8988T (cell line): Measurements from ENCODE around the gene ITM2C.
A peak's percentile ranks its signal among the peaks of the same experiment; 100 is the strongest.

Experiments
- DNase-seq: peaks from one replicate; pipeline ENCODE4 v3.0.0; 2011

ITM2C gene

DNA sequence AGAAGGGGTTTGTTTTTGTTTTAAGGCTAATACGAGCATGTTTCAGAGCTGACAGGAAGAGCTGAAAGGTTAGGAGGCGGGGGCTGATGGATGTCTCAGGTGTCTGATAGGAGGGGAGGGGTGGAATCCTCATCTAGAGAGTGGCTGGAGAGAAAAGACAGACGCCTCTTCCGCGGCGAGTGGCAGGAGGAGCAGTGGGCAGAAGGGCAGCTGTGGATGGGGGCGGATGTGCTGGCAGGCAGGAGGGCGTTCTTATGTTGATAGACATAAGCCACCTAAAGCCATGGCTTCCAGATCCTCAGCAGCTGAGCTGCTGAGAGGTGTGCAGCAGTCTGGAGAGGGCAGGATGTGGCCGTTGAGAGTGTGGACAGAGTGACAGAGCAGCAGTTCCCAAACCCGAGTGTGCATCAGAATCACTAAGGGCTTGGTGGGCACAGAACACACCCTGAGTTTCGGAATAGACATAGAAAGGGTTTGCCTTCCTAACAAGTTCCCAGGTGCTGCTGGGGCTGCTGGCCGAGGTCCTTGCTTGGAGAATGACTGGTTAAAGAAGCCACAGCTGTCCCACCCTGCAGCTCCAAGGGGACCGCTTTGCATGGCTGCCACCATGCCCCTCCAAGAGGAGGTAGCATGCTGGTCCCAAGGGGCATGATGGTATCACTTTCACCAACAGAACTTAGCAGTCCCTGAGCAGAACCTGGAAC, 3.0 kb upstream of the ITM2C start:
- no peak for DNase-seq

DNA sequence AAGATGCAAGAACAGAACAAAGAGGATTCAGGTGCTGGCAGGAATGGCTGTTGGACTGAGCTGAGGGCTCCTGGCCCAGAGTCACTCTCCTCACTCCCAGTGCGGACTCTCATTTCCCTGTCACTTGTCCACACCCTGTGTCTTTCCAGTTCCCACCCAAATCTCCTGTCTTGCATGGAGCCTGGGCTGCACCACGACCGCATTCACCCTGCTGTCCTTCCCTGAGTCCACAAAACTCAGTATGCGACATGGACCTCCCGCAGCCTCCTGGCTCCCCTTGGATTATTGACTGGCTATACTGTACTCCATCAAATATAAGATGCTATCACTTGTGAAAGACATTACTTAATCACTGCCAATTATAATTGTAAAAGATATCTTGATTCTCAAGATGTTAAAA, 2.5 kb upstream of the ITM2C start:
- no peak for DNase-seq

DNA sequence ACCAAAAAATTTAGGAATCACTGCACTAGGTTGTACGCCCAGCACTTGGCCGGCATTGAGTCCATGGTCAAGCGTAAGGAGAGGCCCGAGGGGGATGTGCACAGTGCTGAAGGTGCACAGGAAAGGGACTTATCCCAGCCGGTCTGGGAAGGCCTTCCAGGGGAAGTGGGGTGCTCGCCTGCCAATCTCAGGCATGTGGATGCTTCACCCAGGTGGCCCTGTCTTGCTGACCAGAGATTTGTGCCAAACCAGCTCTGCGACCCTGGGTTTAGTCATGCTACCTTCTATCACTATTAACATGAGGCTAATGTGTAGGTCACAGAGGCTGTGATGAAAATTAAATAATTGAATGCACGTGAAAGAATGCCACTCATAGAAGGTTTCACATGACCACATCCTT, 1.7 kb upstream of the ITM2C start:
- DNase-seq: no peak

DNA sequence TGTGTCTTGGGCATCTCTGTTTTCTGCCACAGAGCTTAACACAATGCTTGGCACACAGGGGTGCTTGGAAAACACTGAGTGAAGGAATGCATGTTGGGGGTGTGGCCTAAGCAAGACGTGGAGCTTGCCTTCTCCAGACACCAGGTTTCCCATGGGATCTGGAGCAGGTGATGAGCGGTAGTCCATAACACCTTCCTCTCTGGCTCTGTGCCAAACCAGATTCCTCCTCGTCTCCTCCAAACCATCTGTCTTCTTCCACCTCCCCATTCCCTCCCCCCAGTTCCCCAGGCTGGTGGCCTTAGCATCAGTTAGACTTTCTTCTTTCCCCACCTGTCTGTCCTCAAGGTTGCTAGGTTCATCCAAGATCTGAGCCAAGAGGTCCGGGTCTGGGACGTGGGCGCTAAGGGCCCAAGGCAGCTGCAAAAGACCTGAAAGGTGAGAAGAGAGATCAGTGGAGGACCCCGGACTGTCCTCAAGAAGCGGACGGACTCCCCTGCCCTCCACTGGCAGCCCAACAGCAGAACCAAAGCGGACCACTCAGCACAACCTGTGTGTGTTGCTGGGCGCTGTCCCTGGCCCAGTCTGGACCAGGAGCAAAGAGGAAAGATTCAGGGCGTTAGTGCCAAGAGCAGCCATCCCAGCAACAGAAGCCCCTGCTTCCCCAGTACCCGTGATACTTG, 1.2 kb upstream of the ITM2C start:
- no peak for DNase-seq

DNA sequence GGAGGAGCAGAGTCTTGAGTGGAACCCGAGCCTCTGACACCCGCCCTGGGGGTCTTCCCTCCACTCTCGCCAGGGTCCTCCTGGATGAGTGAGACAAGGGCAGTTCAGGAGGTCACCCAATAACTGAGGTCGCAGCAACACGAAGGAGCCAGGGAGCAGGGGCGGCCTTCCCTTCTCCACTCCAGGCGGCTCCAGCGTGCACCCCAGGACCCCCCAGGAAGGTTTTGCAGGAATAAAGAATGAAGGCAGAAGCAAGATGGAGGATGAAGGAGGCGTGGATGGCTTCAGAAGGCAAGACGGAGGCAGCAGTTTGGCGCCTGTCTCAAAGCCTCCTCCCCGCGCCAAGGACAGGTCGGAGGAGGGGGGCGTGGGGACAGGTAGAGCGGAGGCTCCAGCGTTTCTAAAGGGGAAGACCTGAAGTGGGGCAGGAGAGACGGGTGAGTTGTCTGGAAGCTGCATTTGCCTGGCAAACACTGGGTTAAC, 579 bp upstream of the ITM2C start:
- DNase-seq: no peak

DNA sequence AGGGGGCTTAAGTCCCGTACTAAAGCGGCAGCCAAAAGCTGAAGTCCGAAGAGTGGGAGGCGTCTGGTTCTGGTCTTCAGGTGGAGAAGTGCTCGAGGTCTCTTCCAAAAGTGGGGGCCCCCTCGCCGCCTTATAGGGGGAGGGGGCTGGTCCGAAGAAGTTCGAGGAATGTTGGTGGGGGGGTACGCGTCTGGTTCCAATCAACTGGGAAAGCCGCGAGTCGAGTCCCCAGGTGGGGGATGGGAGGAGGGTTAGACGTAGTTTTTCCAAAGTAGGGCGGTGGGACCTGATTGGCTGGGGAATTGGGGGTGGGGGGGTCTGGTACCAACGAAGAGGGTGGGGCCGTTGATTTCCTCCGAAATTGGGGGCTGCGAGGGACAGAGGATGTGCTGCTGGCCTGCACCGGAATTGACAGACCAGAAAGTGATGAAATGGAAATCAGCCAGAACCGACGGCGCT, 594 bp downstream of the ITM2C start:
- DNase-seq: no peak

DNA sequence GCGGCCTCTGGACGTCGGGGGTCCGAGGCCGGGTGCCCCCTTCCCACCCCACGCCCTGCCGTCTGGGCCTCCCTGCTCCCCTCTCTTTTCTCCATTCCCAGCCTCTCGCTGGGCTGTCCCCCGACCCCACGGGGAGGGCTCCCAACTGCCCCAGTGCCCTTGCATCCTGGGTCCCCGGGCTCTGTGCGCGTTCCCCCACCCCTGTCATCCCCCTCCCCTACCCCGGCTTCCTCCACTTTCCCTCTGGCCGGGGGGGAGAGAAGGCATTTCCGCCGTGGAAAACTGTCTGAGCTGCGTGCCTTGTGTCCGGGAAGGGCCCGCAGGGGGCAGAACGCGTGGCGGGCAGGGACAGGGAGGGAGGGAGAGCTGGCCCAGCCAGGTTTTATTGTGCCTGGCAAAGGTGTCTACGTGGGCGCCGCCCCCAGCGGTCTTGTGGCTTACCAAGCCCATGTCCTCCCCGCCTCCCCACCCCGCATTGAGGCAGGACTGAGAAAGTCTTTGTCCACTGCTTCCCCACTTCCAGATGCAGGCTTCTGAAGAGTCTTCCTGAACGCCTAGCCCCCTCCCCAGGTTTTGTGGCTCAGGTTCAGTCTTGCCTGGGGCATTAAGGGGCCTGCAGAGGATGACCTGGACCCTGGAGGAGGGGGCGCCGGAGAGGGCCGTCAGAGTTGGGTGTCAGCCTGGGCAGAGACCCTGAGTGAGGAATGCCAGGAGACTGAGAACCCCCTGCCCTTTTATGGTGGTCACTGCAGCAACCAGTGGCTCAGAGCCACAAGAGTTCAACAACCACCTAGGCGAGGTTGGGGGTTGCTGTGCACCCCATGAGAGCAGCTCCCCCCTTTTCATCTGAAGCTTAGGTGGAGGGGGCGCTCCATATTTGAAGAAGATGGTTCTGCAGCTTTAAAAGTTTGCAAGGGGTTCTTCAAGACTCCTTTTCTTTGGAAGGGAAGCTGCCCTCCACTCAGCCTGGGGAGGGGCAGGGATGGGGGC, 1.3 kb downstream of the ITM2C start:
- DNase-seq: peak; percentile 73

DNA sequence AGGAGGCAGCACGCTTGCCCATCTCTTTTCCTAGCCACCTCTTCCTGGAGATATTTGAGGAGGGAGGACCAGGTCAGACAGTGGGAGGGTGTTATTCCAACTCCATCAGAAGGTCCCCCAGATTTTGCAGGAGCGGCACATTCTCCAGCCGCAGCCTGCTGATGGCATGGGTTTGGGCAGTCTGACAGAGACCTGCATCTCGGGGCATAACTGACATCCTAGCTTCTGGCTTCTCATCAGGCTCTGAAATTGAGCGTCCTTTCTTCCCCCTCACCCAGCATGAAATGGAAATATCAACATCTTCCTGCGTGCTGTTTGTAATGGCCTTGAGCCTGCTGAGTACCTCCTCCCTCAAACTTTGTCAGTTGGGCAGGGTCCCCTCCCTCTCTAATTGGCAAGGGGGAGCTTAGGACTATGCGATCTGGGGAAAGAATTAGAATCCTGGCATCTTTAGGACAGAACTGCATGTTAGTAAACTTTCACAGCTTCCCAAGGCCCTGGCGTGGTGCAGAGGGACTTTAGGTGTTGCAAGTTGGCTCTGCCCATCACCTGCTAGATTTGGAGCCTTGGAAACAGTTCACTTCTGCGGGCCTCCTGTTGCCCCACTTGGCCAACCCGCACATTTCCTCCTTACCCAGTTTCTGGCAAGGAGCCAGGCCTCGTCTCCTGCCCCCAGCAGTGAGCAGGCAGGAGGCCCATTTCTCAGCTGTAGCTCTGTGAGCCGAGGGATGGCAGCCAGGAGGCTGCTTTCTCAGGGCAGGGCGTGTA, 2.2 kb downstream of the ITM2C start:
- no peak for DNase-seq

DNA sequence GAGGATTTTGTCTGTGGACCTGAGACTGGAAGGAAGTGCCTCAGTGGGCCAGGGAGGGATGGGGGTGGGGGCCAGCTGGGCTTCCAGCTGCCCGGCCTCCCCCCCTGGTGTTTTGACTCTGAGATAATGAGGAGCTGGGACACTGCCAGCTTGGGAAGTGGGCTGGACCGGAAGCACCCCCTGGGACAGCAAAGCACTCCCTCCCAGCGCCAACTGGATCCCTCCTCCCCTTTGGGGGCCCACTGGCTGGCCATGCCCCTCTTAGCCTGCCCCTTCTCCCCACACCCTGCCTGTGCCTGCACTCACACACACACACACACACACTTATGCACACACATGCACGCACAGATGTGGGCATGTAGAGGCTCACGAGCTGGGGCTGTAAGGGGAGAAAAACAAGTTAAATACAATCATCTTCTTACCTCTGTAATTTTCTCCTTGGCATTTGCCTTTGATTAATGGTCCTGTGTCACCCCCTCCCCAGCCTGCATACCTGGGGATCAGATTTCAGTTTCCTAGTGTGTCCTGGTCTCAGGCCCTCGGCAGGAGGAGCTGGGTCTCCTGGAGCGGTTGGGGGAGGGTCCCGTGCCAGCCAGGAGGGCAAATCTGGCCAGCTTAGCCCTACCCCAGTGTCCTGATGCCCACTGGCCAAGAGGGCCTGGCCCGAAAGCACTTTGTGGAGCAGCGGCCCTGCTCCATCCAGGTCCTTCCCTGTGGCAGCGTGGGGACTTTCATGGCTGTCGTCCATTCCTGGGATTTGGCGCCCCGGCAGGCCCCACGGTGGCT, 3.6 kb downstream of the ITM2C start:
- no peak for DNase-seq

DNA sequence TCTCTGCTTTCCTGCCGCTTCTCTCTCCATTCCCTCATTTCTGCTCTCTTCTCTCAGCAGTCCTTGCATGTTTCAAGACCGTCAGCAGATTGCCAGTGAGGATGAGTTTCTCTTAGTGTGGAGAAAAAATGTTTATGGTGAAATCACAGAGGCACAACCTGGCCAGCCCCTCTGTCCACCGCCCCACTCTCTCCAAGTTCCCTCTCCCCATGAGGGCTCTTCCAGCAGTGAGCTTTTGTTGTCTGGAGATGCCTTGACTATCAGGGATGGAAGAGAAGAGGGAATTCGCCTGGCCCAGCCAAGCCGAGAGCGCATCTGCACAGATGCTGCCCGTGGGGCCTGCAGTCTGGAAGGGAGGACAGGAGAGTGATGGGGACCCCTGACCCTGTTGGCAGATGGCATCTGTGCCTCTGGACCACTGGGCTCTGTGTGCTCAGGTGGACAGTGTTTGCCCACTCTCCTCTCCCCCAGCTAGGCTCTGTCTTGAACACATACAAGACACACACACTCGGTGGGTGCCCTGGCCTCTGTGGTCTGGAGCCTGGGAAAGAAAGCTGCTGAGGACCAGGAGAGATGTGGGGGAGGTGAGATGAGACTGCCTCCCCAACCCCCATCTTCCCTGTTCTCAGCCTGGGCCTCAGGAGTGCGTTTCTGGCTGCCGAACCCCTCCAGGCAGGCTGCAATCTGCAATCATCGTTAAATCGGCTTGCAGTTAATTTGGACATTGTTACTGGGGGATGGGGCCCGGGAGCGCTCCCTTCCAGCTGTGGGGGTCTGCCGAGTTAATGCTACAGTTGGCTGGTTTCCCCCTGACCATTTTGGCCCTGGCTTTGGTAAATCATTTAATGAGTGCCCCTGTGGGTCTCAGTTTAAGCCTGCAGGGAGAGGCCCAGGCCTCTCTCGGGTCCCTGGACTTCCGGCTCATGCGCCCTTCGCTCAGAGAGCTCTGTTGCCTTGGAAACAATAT, 4.5 kb downstream of the ITM2C start:
- no peak for DNase-seq

DNA sequence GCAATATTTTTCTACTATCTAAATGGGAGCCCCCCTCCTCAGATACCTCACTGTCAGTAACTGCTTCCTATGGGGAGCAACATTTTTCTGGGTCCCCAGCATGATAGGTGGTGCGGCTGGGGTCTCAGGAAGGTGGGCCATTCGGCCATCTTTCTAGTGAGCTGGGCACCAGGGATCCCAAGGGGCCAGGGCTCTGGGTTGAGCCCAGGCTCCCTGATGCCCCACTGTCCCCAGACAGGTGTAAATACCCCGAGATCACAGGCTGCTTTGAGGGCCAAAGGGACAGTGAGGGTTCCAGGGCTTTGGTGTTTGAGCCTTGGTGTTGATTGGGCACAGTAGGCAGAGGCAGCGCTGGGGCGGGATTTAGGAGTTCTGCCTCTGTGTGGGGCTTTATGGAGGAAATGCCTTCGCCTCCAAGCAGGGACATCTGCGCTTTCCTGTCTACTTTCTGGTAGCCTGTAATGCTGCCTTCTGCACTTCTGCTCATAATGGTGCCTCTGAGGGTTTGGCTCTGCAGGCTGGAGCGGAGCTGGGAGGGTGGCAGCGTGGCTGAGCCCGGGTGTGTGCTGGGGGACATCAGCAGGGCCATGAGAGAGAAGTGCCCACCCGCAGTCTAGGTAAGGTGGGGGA, 5.3 kb downstream of the ITM2C start:
- no peak for DNase-seq

DNA sequence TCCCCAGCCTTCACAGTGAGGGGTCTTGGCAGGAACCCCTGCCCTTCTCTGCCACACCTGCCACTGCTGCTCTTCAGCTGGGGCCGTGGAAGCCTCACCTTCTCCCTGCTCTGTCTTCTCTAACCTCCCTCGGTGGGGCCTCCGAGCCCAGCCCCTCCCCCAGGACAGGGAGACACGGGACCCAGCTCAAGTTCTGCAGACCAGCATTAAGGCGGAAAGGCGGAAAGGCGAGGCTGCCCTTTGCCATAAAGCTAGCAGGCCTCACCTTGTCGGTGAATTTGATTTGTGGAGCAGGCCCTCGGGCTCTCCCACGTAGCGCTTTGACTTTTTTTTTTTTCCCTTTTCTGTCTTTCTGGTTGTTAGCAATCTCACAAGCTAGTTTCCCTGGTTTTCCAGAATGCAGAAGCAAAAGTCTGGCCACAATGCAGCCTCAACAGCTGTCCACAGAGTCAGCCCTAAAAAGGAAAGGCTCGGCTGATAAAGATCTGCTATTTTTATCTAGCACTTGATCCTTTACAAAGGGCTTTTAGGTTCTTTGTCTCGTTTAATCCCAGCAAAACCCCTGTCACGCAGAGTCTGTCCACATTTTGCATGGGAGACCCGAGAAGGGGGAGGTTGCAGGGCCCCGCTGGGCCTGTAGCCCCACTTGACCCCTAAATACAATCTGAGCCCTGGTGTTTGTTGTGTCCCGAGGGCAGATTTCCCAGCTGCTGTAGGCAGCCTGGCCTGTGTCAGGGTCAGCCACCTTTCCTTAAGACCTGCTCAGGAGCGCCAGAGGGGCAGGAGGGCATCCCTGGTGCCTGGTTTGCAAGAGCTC, 6.0 kb downstream of the ITM2C start:
- DNase-seq: no peak

DNA sequence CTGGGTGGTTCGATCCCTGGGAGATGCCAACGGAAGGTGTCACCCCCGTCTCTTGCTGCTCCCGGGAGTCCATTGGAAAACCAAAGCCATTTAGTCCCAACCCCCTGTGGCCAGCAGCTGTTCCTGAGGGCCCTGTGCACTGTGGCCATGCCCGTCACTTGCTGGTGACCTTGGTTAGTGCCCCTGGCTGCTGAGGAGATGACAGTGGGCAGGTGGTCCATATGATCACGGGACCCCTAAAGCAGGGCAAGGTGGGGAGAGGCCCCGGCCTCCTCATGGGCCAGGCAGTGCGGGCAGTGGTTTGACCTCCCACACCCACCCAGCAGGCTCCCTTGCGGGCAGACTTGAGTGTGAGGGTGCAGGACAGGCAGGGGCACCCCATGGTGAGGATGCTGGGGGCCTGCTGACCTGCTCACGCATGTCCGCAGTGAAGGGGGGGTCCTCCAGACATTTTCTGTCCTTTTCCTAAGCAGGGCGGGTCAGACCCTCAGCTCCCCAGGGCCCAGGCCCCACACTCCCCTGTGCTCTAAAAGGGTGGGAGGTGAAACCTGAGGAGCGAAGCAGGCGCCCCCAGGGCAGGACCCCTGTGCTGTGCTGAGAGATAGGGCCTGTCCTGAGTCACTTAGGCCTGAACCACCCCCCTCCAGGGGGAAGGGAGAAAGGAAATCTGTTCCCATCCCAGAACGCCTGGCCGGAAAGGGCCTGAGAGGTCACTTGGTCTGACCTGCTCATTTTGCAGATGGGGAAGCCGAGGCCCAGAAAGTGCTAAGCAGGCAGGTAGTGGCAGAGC, 6.8 kb downstream of the ITM2C start:
- DNase-seq: no peak

DNA sequence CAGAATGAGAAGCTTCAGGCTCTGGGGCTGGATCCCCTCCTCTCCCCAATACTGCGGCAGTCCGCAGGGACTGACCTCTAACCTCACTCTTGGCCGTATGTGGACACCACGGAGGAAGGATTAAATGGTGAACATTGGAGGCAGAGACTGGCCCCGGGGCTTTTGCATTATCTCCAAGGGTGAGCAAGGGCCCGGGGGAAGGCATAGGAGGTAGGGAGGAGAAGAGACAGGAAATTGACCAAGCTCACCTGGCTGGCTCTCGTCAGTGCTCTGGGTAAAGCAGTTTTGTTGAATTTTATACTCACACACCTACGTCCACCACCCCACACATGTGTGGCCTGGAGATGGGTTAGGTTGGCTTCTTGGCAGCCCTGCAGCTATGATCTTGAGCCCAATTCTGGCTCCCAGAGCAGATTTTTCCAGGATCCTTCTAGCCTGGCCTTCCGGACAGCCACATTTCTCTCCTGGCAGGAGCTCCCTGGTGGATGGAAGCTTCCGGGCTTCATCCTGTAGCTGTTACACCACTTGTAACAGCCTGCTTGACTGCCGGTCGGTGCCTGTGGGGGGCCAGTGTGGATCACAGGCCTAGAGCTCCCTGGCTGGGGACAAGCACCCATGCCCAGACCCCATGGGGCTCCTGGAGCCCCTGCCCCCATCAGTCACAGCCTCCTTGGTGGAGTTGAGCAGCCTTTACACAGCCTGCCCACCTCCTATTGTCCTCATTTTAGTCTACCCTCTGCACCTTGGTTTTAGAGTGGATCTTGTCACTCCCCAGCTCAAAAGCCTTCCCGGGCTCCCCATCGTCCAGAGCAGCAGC, 7.6 kb downstream of the ITM2C start:
- DNase-seq: no peak

DNA sequence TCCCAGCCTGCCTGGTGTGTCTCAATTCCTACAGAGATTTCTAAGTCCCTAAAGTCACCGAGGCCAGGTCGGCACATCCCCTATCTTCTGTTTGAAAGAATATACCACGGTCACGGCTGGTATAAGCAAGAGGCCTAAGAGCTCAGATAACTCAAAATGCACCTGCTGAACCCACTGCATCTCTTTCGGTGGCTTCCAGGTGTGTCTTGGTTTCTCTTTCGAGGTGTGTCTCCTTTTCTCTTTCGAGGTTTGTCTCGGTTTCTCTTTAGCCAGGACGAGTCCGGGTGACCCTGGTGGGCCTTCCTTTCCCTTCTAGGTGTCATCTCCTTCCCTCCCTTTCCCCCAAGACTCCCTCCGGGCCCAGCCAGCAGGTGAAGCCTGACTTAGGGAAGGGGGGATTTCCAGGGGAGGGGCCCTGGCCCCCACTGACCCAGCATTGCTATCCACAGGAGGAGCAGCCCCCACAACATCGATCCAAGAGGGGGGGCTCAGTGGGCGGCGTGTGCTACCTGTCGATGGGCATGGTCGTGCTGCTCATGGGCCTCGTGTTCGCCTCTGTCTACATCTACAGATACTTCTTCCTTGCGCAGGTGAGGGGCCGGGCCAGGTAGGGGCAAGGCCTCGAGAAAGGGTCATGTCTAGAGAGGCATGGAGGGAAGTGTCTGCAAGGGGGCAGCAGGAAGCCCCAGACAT, 8.4 kb downstream of the ITM2C start:
- no peak for DNase-seq

DNA sequence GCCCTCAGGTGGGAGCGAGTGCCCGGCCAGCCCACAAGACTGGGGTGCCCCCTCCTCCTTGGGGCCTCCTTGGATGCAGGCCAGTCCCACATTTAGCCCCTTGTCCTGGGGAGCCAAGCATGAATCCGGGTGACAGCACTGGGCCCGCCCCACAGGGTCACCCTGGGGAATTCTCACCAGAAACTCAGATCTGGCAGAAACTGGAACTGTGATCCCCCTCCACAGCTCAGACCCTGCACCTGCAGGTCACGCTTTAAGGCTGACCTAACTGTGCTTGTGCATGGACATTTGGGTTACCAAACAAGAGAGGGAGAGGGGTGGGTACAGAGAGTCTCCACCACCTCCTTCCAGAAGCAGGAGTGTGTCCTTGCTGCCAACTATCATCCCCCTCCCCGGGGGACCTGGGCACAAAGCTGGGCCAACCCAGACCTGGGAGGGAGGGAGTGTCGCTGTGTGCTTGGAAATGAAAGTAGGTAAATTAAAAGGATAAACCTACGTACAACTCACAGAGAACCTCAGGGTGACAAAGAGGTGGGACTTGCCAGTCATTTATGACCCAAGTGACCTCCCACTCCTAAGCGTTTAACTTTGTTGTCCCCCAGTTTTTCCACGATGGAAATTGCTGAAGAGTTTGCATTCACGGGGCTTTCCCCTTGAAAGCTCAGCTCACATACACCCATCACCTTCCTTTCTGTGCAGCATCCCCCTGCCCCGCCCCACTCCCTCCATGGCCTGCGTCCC, 9.1 kb downstream of the ITM2C start:
- DNase-seq: no peak
